ENCODE measurements around the gene IRF2.

IRF2 gene

GRCh38 chr4:184364100-184364921 lies 110.0 kb downstream of the IRF2 start:
- no peak overlapping the region for H3K4me2 ChIP-seq (ENCODE audit: low read length)
- no peaks in the 10 kb centered on the region for H3K36me3 ChIP-seq (ENCODE audit: insufficient read depth, low read length)
- no peak overlapping the region for H3K4me3 ChIP-seq (ENCODE audit: low read length)
- H3K4me1 ChIP-seq (ENCODE audit: control insufficient read depth, insufficient read depth, low read length) = peaks cover under 1% of the 10 kb centered on the region
- no peak overlapping the region for H3K9ac ChIP-seq (ENCODE audit: low read depth, low read length)
- H3K9me3 ChIP-seq (replicated peaks; ENCODE audit: low read length) = no peaks in the 10 kb centered on the region
- H3K27me3 ChIP-seq (ENCODE audit: control insufficient read depth, insufficient read depth, low read length) = no peaks in the 10 kb centered on the region

- H3K9me3 ChIP-seq (replicated peaks; ENCODE audit: low read length) = no peaks in the 10 kb centered on the region
- no peak overlapping the region for H3K4me3 ChIP-seq (ENCODE audit: low read length)
- no peak overlapping the region for H3K9ac ChIP-seq (ENCODE audit: low read depth, low read length)
- no peak overlapping the region for H3K4me2 ChIP-seq (ENCODE audit: low read length)
- no peaks in the 10 kb centered on the region for H3K36me3 ChIP-seq (ENCODE audit: insufficient read depth, low read length)
- no peaks in the 10 kb centered on the region for H3K27me3 ChIP-seq (ENCODE audit: control insufficient read depth, insufficient read depth, low read length)
- H3K4me1 ChIP-seq (ENCODE audit: control insufficient read depth, insufficient read depth, low read length) = no peaks in the 10 kb centered on the region
These were observed 111.1 kb downstream of the IRF2 start for GRCh38 chr4:184363258-184363657.

- Histone ChIP-seq H3K36me3 (ENCODE audit: insufficient read depth, low read length) (no peaks in the 10 kb centered on the region), H3K4me3 (ENCODE audit: low read length) (no peak overlapping the region), H3K9me3 (replicated peaks; ENCODE audit: low read length) (no peaks in the 10 kb centered on the region), H3K4me1 (ENCODE audit: control insufficient read depth, insufficient read depth, low read length) (no peaks in the 10 kb centered on the region), H3K27me3 (ENCODE audit: control insufficient read depth, insufficient read depth, low read length) (no peaks in the 10 kb centered on the region), H3K9ac (ENCODE audit: low read depth, low read length) (no peak overlapping the region), H3K4me2 (ENCODE audit: low read length) (no peak overlapping the region)
These were observed 112.0 kb downstream of the IRF2 start for GRCh38 chr4:184362396-184362795.

- Histone ChIP-seq H3K9ac (ENCODE audit: low read depth, low read length) (no peak overlapping the region), H3K36me3 (ENCODE audit: insufficient read depth, low read length) (no peaks in the 10 kb centered on the region), H3K4me2 (ENCODE audit: low read length) (no peak overlapping the region), H3K4me1 (ENCODE audit: control insufficient read depth, insufficient read depth, low read length) (no peaks in the 10 kb centered on the region), H3K27me3 (ENCODE audit: control insufficient read depth, insufficient read depth, low read length) (no peaks in the 10 kb centered on the region), H3K9me3 (replicated peaks; ENCODE audit: low read length) (no peaks in the 10 kb centered on the region), H3K4me3 (ENCODE audit: low read length) (no peak overlapping the region)
These were observed 112.9 kb downstream of the IRF2 start for GRCh38 chr4:184361443-184361842.

GRCh38 chr4:184359888-184360287 lies 114.5 kb downstream of the IRF2 start:
- Histone ChIP-seq H3K4me3 (ENCODE audit: low read length) (no peak overlapping the region), H3K4me1 (ENCODE audit: control insufficient read depth, insufficient read depth, low read length) (peaks cover 7% of the 10 kb centered on the region), H3K9ac (ENCODE audit: low read depth, low read length) (no peak overlapping the region), H3K36me3 (ENCODE audit: insufficient read depth, low read length) (no peaks in the 10 kb centered on the region), H3K27me3 (ENCODE audit: control insufficient read depth, insufficient read depth, low read length) (no peaks in the 10 kb centered on the region), H3K4me2 (ENCODE audit: low read length) (no peak overlapping the region), H3K9me3 (replicated peaks; ENCODE audit: low read length) (no peaks in the 10 kb centered on the region)

- H3K27me3 ChIP-seq (ENCODE audit: control insufficient read depth, insufficient read depth, low read length) = no peaks in the 10 kb centered on the region
- H3K4me3 ChIP-seq (ENCODE audit: low read length) = no peak overlapping the region
- H3K4me2 ChIP-seq (ENCODE audit: low read length) = no peak overlapping the region
- H3K4me1 ChIP-seq (ENCODE audit: control insufficient read depth, insufficient read depth, low read length) = peaks cover 12% of the 10 kb centered on the region
- H3K9me3 ChIP-seq (replicated peaks; ENCODE audit: low read length) = no peaks in the 10 kb centered on the region
- H3K36me3 ChIP-seq (ENCODE audit: insufficient read depth, low read length) = no peaks in the 10 kb centered on the region
- no peak overlapping the region for H3K9ac ChIP-seq (ENCODE audit: low read depth, low read length)
These were observed 115.7 kb downstream of the IRF2 start for GRCh38 chr4:184358521-184359232.

- Histone ChIP-seq H3K27me3 (ENCODE audit: control insufficient read depth, insufficient read depth, low read length) (no peaks in the 10 kb centered on the region), H3K9me3 (replicated peaks; ENCODE audit: low read length) (no peaks in the 10 kb centered on the region), H3K4me1 (ENCODE audit: control insufficient read depth, insufficient read depth, low read length) (peaks cover 12% of the 10 kb centered on the region), H3K9ac (ENCODE audit: low read depth, low read length) (no peak overlapping the region), H3K4me2 (ENCODE audit: low read length) (no peak overlapping the region), H3K36me3 (ENCODE audit: insufficient read depth, low read length) (no peaks in the 10 kb centered on the region), H3K4me3 (ENCODE audit: low read length) (no peak overlapping the region)
These were observed 116.6 kb downstream of the IRF2 start for GRCh38 chr4:184357772-184358171.

- H3K4me2 ChIP-seq (ENCODE audit: low read length) = no peak overlapping the region
- no peaks in the 10 kb centered on the region for H3K27me3 ChIP-seq (ENCODE audit: control insufficient read depth, insufficient read depth, low read length)
- no peak overlapping the region for H3K9ac ChIP-seq (ENCODE audit: low read depth, low read length)
- H3K9me3 ChIP-seq (replicated peaks; ENCODE audit: low read length) = no peaks in the 10 kb centered on the region
- no peak overlapping the region for H3K4me3 ChIP-seq (ENCODE audit: low read length)
- H3K4me1 ChIP-seq (ENCODE audit: control insufficient read depth, insufficient read depth, low read length) = peaks cover 12% of the 10 kb centered on the region
- H3K36me3 ChIP-seq (ENCODE audit: insufficient read depth, low read length) = no peaks in the 10 kb centered on the region
These were observed 117.2 kb downstream of the IRF2 start for GRCh38 chr4:184357165-184357564.

- Histone ChIP-seq H3K4me1 (ENCODE audit: control insufficient read depth, insufficient read depth, low read length) (peaks cover 12% of the 10 kb centered on the region), H3K4me2 (ENCODE audit: low read length) (no peak overlapping the region), H3K27me3 (ENCODE audit: control insufficient read depth, insufficient read depth, low read length) (no peaks in the 10 kb centered on the region), H3K4me3 (ENCODE audit: low read length) (no peak overlapping the region), H3K9ac (ENCODE audit: low read depth, low read length) (no peak overlapping the region), H3K9me3 (replicated peaks; ENCODE audit: low read length) (no peaks in the 10 kb centered on the region), H3K36me3 (ENCODE audit: insufficient read depth, low read length) (no peaks in the 10 kb centered on the region)
These were observed 118.0 kb downstream of the IRF2 start for GRCh38 chr4:184356366-184356765.

- Histone ChIP-seq H3K9ac (ENCODE audit: low read depth, low read length) (no peak overlapping the region), H3K4me1 (ENCODE audit: control insufficient read depth, insufficient read depth, low read length) (peaks cover 12% of the 10 kb centered on the region), H3K4me3 (ENCODE audit: low read length) (no peak overlapping the region), H3K36me3 (ENCODE audit: insufficient read depth, low read length) (no peaks in the 10 kb centered on the region), H3K27me3 (ENCODE audit: control insufficient read depth, insufficient read depth, low read length) (no peaks in the 10 kb centered on the region), H3K9me3 (replicated peaks; ENCODE audit: low read length) (no peaks in the 10 kb centered on the region), H3K4me2 (ENCODE audit: low read length) (no peak overlapping the region)
These were observed 118.5 kb downstream of the IRF2 start for GRCh38 chr4:184355857-184356256.

- H3K4me3 ChIP-seq (ENCODE audit: low read length) = no peak overlapping the region
- peak overlapping the region; percentile 29 for H3K4me2 ChIP-seq (ENCODE audit: low read length)
- H3K4me1 ChIP-seq (ENCODE audit: control insufficient read depth, insufficient read depth, low read length) = peaks cover 12% of the 10 kb centered on the region
- no peaks in the 10 kb centered on the region for H3K9me3 ChIP-seq (replicated peaks; ENCODE audit: low read length)
- peak overlapping the region; percentile 25 for H3K9ac ChIP-seq (ENCODE audit: low read depth, low read length)
- H3K36me3 ChIP-seq (ENCODE audit: insufficient read depth, low read length) = no peaks in the 10 kb centered on the region
- no peaks in the 10 kb centered on the region for H3K27me3 ChIP-seq (ENCODE audit: control insufficient read depth, insufficient read depth, low read length)
These were observed 119.2 kb downstream of the IRF2 start for GRCh38 chr4:184355111-184355604.

All from skeletal muscle satellite cell (primary cell).